OCI-M1 (cell line): ENCODE measurements around the gene LEMD2.

Source experiments
- DNase-seq: peaks from one replicate; lab custom pipeline; 2025; lab: John Stamatoyannopoulos, UW

Gene LEMD2

GRCh38 chr6:33774774-33775173 lies 14.2 kb downstream of the LEMD2 start:
- DNase-seq: no peak

GRCh38 chr6:33772902-33773472 lies 15.9 kb downstream of the LEMD2 start:
- DNase-seq: no peak

GRCh38 chr6:33772082-33772830 lies 16.7 kb downstream of the LEMD2 start:
- DNase-seq: no peak

GRCh38 chr6:33771146-33772081 lies 17.5 kb downstream of the LEMD2 start:
- peak; percentile 75 for DNase-seq

GRCh38 chr6:33770833-33771145 lies 18.1 kb downstream of the LEMD2 start:
- DNase-seq: no peak

- no peak for DNase-seq
Measured at GRCh38 chr6:33770124-33770832, 18.7 kb downstream of the LEMD2 start.

- DNase-seq: no peak
Measured at GRCh38 chr6:33769248-33769821, 19.6 kb downstream of the LEMD2 start.

- DNase-seq: peak; percentile 87
Measured at GRCh38 chr6:33768644-33769120, 20.2 kb downstream of the LEMD2 start.

GRCh38 chr6:33766921-33767907 lies 21.7 kb downstream of the LEMD2 start:
- no peak for DNase-seq

- no peak for DNase-seq
Measured at GRCh38 chr6:33765368-33765767, 23.6 kb downstream of the LEMD2 start.

GRCh38 chr6:33764036-33764435 lies 24.9 kb downstream of the LEMD2 start:
- DNase-seq: no peak

GRCh38 chr6:33763483-33763882 lies 25.4 kb downstream of the LEMD2 start:
- no peak for DNase-seq

GRCh38 chr6:33762713-33763112 lies 26.2 kb downstream of the LEMD2 start:
- DNase-seq: no peak

- DNase-seq: peak; percentile 77
Measured at GRCh38 chr6:33761922-33762629, 26.9 kb downstream of the LEMD2 start.

- DNase-seq: no peak
Measured at GRCh38 chr6:33761581-33761921, 27.4 kb downstream of the LEMD2 start.

- DNase-seq: no peak
Measured at GRCh38 chr6:33759887-33760629, 28.9 kb downstream of the LEMD2 start.

GRCh38 chr6:33758815-33759216 lies 30.1 kb downstream of the LEMD2 start:
- no peak for DNase-seq

- no peak for DNase-seq
Measured at GRCh38 chr6:33757906-33758305, 31.0 kb downstream of the LEMD2 start.

GRCh38 chr6:33757113-33757512 lies 31.8 kb downstream of the LEMD2 start:
- DNase-seq: no peak
